Uterus (tissue), 2 donors: ENCODE data around the gene DSTN.

Experiments used
- CTCF ChIP-seq, 4 experiments: fragments of 200-600 bp in 2 of 4; fragments of 450-650 bp in 2 of 4; sonication (generic) in 2 of 4; IDR thresholded peaks; one replicate each; pipeline ENCODE4 v1.5.1; 2016 to 2019; ENCODE audit warnings: antibody characterized with exemption in 4 of 4, mild to moderate bottlenecking in 2 of 4, moderate library complexity in 1 of 4
- POLR2A ChIP-seq, 2 donors: fragments of 450-650 bp; IDR thresholded peaks; one replicate each; pipeline ENCODE4 v1.6.1; 2016; ENCODE audit warnings: antibody characterized with exemption in 2 of 2, mild to moderate bottlenecking in 1 of 2, moderate library complexity in 1 of 2

DNA sequence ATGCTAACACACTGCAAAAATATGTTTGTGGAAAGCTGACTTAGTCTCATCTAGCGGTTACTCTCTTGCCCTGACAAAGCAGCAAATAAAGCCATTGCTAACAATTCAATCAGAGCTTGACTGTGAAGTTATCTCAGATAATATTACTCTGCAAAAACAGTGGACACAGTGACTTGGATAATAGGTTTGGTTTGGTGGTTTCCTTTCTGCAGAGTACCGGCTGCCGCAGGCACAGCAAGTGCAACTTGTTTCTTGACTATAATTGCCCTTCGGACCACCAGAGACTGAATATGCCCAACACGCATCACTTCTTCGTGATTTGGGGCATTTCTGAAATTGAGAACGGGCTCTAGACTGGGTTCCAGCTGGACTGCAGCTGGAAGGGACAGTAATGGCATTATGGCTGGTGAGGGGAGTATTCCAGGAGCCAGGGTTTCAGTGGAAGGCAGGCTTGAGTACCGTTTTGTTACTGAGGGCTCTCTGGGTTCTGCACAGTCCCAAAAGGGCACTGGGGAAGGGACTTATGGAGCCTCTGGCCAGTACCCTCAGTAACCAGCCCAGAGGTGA lies 40.0 kb downstream of the DSTN start:
- TF ChIP-seq CTCF (IDR thresholded peaks at IDR 0.05), result no peak
- TF ChIP-seq POLR2A (IDR thresholded peaks at IDR 0.05), result no peak
